ENCODE measurements around the gene GNG3. TPM values are rescaled to one million over a fixed set of nuclear protein-coding genes. Genes with fewer than 3 reads are reported as not detected.

GNG3 gene
- total RNA-seq, 5 donors from 2014 or later (not counting 1 experiment from before 2014, with no cell fraction given): not detected

GRCh38 chr11:62715150-62716130, 8.0 kb downstream of the GNG3 start:
- Mint-ChIP-seq H3K4me1 (peaks cover 37 to 57% (median 49%) of the 10 kb centered on the region in 3 donors), H3K4me3 (no peak overlapping the region), H3K27me3 (no peaks in the 10 kb centered on the region), H3K27ac (peak overlapping the region; percentile 5 to 34), H3K9me3 (no peaks in the 10 kb centered on the region), H3K36me3 (peaks cover 57% of the 10 kb centered on the region)
- ChIA-PET POLR2A (interaction anchor here (0.9 to 1.0 kb wide), 2 partner anchors 22 to 126 kb away, joined by 3 to 5 read pairs; no protein-coding TSS in a partner anchor), CTCF (interaction anchor here (0.6 to 0.7 kb wide), 2 partner anchors 19 to 1590 kb away, joined by 4 read pairs; partner anchors contain the start of gene ESRRA (in 1 of the 2))
- DNase-seq (no peak), ATAC-seq (replicated peaks in 1 of 4) (no peak)
- Histone ChIP-seq H3K36me3 (ENCODE audit: control insufficient read depth in 2 of 2, extremely low read depth in 1 of 2, insufficient read depth in 1 of 2, low read length in 1 of 2) (peaks cover 12 to 92% of the 10 kb centered on the region in 2 donors), H3K9me3 (no peaks in the 10 kb centered on the region), H3K4me1 (ENCODE audit: control insufficient read depth in 1 of 2, extremely low read depth in 1 of 2, insufficient read depth in 2 of 2, low read length in 2 of 2) (peaks cover 0 to 3% of the 10 kb centered on the region in 2 experiments), H3K27ac (ENCODE audit: low read length) (no peak overlapping the region), H3K27me3 (replicated peaks in 1 of 2; ENCODE audit: control insufficient read depth in 2 of 2, extremely low read depth in 1 of 2, insufficient read depth in 2 of 2, low read length in 1 of 2) (no peaks in the 10 kb centered on the region), H3K4me3 (ENCODE audit: control insufficient read depth in 1 of 2, extremely low read depth in 1 of 2, low read length in 1 of 2) (no peak overlapping the region)
- 97% methylated on average over 15 of the region's 24 CpGs for WGBS (ENCODE audit: insufficient coverage)

GRCh38 chr11:62716206-62716605, 8.7 kb downstream of the GNG3 start:
- Histone ChIP-seq H3K4me1 (ENCODE audit: control insufficient read depth in 1 of 2, extremely low read depth in 1 of 2, insufficient read depth in 2 of 2, low read length in 2 of 2) (peaks cover 0 to 2% of the 10 kb centered on the region in 2 experiments), H3K27me3 (replicated peaks in 1 of 2; ENCODE audit: control insufficient read depth in 2 of 2, extremely low read depth in 1 of 2, insufficient read depth in 2 of 2, low read length in 1 of 2) (no peaks in the 10 kb centered on the region), H3K4me3 (ENCODE audit: control insufficient read depth in 1 of 2, extremely low read depth in 1 of 2, low read length in 1 of 2) (no peak overlapping the region), H3K36me3 (ENCODE audit: control insufficient read depth in 2 of 2, extremely low read depth in 1 of 2, insufficient read depth in 1 of 2, low read length in 1 of 2) (peaks cover 12 to 95% of the 10 kb centered on the region in 2 donors), H3K9me3 (no peaks in the 10 kb centered on the region), H3K27ac (ENCODE audit: low read length) (no peak overlapping the region)
- H3K4me1 Mint-ChIP-seq: peaks cover 36 to 58% (median 53%) of the 10 kb centered on the region in 3 donors
- no peaks in the 10 kb centered on the region for H3K27me3 Mint-ChIP-seq
- H3K9me3 Mint-ChIP-seq: no peaks in the 10 kb centered on the region
- CTCF ChIA-PET: interaction anchor here in 1 of 2 donors (0.7 kb wide), 1 partner anchor 1589 kb away, joined by 4 read pairs; the partner anchor contains the start of gene ESRRA
- peak overlapping the region; percentile 58 to 59 for H3K27ac Mint-ChIP-seq
- WGBS (ENCODE audit: insufficient coverage): 40% methylated on average over 1 of the region's 5 CpGs
- peaks cover 57% of the 10 kb centered on the region for H3K36me3 Mint-ChIP-seq
- ATAC-seq (replicated peaks in 1 of 4): no peak
- DNase-seq: no peak
- POLR2A ChIA-PET: interaction anchor here in 1 of 2 donors (1.0 kb wide), 1 partner anchor 23 kb away, joined by 5 read pairs; no protein-coding TSS in a partner anchor
- no peak overlapping the region for H3K4me3 Mint-ChIP-seq

DNA sequence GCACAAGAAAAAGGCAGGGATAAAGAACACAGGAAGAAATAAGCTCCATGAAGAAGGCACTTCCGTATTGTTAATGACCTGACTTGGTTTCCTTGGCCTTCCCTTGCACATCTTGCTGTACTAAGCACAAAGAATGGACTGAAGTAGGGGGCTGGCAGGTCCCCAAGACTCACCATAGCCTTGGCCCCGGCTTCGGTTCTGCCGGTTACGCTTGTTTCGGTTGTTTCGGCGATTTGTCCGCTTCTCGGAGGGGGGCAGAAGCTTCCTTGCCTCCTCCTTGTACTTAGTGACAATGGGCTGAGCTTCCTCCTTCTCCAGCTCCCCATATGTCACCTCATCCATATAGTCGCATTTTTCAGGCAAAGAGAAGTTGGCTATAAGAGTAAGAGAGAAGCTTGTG, 9.3 kb downstream of the GNG3 start:
- Mint-ChIP-seq H3K27me3 (no peaks in the 10 kb centered on the region), H3K27ac (no peak overlapping the region), H3K4me1 (peaks cover 36 to 64% (median 58%) of the 10 kb centered on the region in 3 donors), H3K36me3 (peaks cover 63% of the 10 kb centered on the region), H3K9me3 (no peaks in the 10 kb centered on the region), H3K4me3 (no peak overlapping the region)
- DNase-seq (no peak), ATAC-seq (replicated peaks in 1 of 4) (no peak)
- Histone ChIP-seq H3K4me3 (ENCODE audit: control insufficient read depth in 1 of 2, extremely low read depth in 1 of 2, low read length in 1 of 2) (no peak overlapping the region), H3K27me3 (replicated peaks in 1 of 2; ENCODE audit: control insufficient read depth in 2 of 2, extremely low read depth in 1 of 2, insufficient read depth in 2 of 2, low read length in 1 of 2) (no peaks in the 10 kb centered on the region), H3K36me3 (ENCODE audit: control insufficient read depth in 2 of 2, extremely low read depth in 1 of 2, insufficient read depth in 1 of 2, low read length in 1 of 2) (peaks cover 12 to 96% of the 10 kb centered on the region in 2 donors), H3K27ac (ENCODE audit: low read length) (no peak overlapping the region), H3K9me3 (no peaks in the 10 kb centered on the region), H3K4me1 (ENCODE audit: control insufficient read depth in 1 of 2, extremely low read depth in 1 of 2, insufficient read depth in 2 of 2, low read length in 2 of 2) (peaks cover 0 to 2% of the 10 kb centered on the region in 2 experiments)
- ChIA-PET POLR2A (interaction anchor here in 1 of 2 donors (1.0 kb wide), 1 partner anchor 23 kb away, joined by 5 read pairs; no protein-coding TSS in a partner anchor), CTCF (no interaction called here)
- WGBS (ENCODE audit: insufficient coverage): 98% methylated on average over 10 of the region's 11 CpGs

- peaks cover 15 to 98% of the 10 kb centered on the region in 2 donors for H3K36me3 ChIP-seq (ENCODE audit: control insufficient read depth in 2 of 2, extremely low read depth in 1 of 2, insufficient read depth in 1 of 2, low read length in 1 of 2)
- peaks cover 2 to 4% of the 10 kb centered on the region in 2 experiments for H3K4me1 ChIP-seq (ENCODE audit: control insufficient read depth in 1 of 2, extremely low read depth in 1 of 2, insufficient read depth in 2 of 2, low read length in 2 of 2)
- H3K27ac ChIP-seq (ENCODE audit: low read length): no peak overlapping the region
- DNase-seq (no peak), ATAC-seq (replicated peaks in 1 of 4) (no peak)
- no CpG with 5 or more reads among the region's 2 CpGs for WGBS (ENCODE audit: insufficient coverage)
- peak overlapping the region; percentile 16 to 36 for H3K27ac Mint-ChIP-seq
- ChIA-PET CTCF (interaction anchor here (0.6 to 0.8 kb wide), 2 partner anchors 8 to 40 kb away, joined by 4 to 9 read pairs; partner anchors contain the start of gene HNRNPUL2 (in 1 of the 2)), POLR2A (no interaction called here)
- H3K36me3 Mint-ChIP-seq: peaks cover 74% of the 10 kb centered on the region
- H3K9me3 ChIP-seq: no peaks in the 10 kb centered on the region
- H3K27me3 ChIP-seq (replicated peaks in 1 of 2; ENCODE audit: control insufficient read depth in 2 of 2, extremely low read depth in 1 of 2, insufficient read depth in 2 of 2, low read length in 1 of 2): no peaks in the 10 kb centered on the region
- no peak overlapping the region for H3K4me3 ChIP-seq (ENCODE audit: control insufficient read depth in 1 of 2, extremely low read depth in 1 of 2, low read length in 1 of 2)
- H3K4me3 Mint-ChIP-seq: no peak overlapping the region
- no peaks in the 10 kb centered on the region for H3K27me3 Mint-ChIP-seq
- no peaks in the 10 kb centered on the region for H3K9me3 Mint-ChIP-seq
- H3K4me1 Mint-ChIP-seq: peaks cover 34 to 66% (median 61%) of the 10 kb centered on the region in 3 donors
These were observed 12.0 kb downstream of the GNG3 start for GRCh38 chr11:62719302-62719978.

DNA sequence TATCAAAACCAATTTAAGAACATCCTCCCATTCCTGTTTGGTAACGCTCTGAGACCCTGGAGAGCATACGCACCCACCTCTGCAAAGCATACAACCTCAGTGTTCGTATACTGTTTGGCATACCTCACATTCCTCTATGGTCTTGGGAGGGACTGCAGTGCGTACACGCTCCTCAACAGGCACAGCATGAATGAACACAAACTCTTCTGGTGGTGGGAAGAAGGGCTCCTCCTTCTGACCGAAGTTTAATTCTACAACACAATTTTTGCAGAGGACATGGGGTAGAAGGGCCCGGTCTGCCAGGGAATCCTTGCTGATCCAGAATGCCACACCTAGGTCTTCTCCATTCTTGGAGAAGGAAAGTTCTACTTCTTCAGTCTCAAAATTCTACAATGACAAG, 14.5 kb downstream of the GNG3 start:
- Histone ChIP-seq H3K27ac (ENCODE audit: low read length) (no peak overlapping the region), H3K36me3 (ENCODE audit: control insufficient read depth in 2 of 2, extremely low read depth in 1 of 2, insufficient read depth in 1 of 2, low read length in 1 of 2) (peaks cover 7 to 79% of the 10 kb centered on the region in 2 donors), H3K4me1 (ENCODE audit: control insufficient read depth in 1 of 2, extremely low read depth in 1 of 2, insufficient read depth in 2 of 2, low read length in 2 of 2) (peaks cover 10 to 19% of the 10 kb centered on the region in 2 experiments), H3K9me3 (no peaks in the 10 kb centered on the region), H3K27me3 (replicated peaks in 1 of 2; ENCODE audit: control insufficient read depth in 2 of 2, extremely low read depth in 1 of 2, insufficient read depth in 2 of 2, low read length in 1 of 2) (no peaks in the 10 kb centered on the region), H3K4me3 (ENCODE audit: control insufficient read depth in 1 of 2, extremely low read depth in 1 of 2, low read length in 1 of 2) (no peak overlapping the region)
- ChIA-PET CTCF (no interaction called here), POLR2A (no interaction called here)
- Mint-ChIP-seq H3K27ac (peak overlapping the region in 1 of 2 donors; percentile 11), H3K36me3 (peaks cover 64% of the 10 kb centered on the region), H3K9me3 (no peaks in the 10 kb centered on the region), H3K27me3 (no peaks in the 10 kb centered on the region), H3K4me3 (no peak overlapping the region), H3K4me1 (peaks cover 46 to 67% (median 67%) of the 10 kb centered on the region in 3 donors)
- no peak for DNase-seq
- WGBS (ENCODE audit: insufficient coverage): no CpG with 5 or more reads among the region's 7 CpGs
- ATAC-seq (replicated peaks in 1 of 4): no peak

GRCh38 chr11:62724171-62724570, 16.7 kb downstream of the GNG3 start:
- H3K4me3 Mint-ChIP-seq: peak overlapping the region; percentile 95 to 98 (median 98)

More at GRCh38 chr11:62724171-62724570, 16.7 kb downstream of the GNG3 start:
- Histone ChIP-seq H3K9me3 (no peaks in the 10 kb centered on the region), H3K27me3 (replicated peaks in 1 of 2; ENCODE audit: control insufficient read depth in 2 of 2, extremely low read depth in 1 of 2, insufficient read depth in 2 of 2, low read length in 1 of 2) (no peaks in the 10 kb centered on the region), H3K27ac (ENCODE audit: low read length) (no peak overlapping the region), H3K4me3 (ENCODE audit: control insufficient read depth in 1 of 2, extremely low read depth in 1 of 2, low read length in 1 of 2) (peak overlapping the region in 1 of 2 donors; percentile 86), H3K36me3 (ENCODE audit: control insufficient read depth in 2 of 2, extremely low read depth in 1 of 2, insufficient read depth in 1 of 2, low read length in 1 of 2) (peaks cover 4 to 57% of the 10 kb centered on the region in 2 donors), H3K4me1 (ENCODE audit: control insufficient read depth in 1 of 2, extremely low read depth in 1 of 2, insufficient read depth in 2 of 2, low read length in 2 of 2) (peaks cover 16 to 21% of the 10 kb centered on the region in 2 experiments)
- peaks cover 58% of the 10 kb centered on the region for H3K36me3 Mint-ChIP-seq
- no peaks in the 10 kb centered on the region for H3K27me3 Mint-ChIP-seq
- POLR2A ChIA-PET: interaction anchor here (0.7 kb wide), 4 partner anchors 29 to 69 kb away, joined by 3 to 5 read pairs (median 4); partner anchors contain the start of genes C11orf98 (in 1 of the 2) and CSKMT (in 1 of the 2)
- no peaks in the 10 kb centered on the region for H3K9me3 Mint-ChIP-seq
- DNase-seq: no peak
- ATAC-seq (replicated peaks in 1 of 4): no peak
- CTCF ChIA-PET: interaction anchor here (0.6 to 1.4 kb wide), 2 partner anchors 12 to 22 kb away, joined by 3 to 4 read pairs; no protein-coding TSS in a partner anchor
- H3K27ac Mint-ChIP-seq: peak overlapping the region; percentile 25 to 76
- peaks cover 43 to 64% (median 63%) of the 10 kb centered on the region in 3 donors for H3K4me1 Mint-ChIP-seq
- WGBS (ENCODE audit: insufficient coverage): 62% methylated on average over 5 of the region's 8 CpGs

Measured in T-cell (primary cell).